SU-DHL-6 (cell line): ENCODE results near the gene CELSR1.

Experiments used
- H2AFZ ChIP-seq: fragments of 200-600 bp; sonication (generic); 2 replicates; pipeline ENCODE4 v1.6.1; 2014; ENCODE audit warnings: low read depth, mild to moderate bottlenecking, moderate library complexity, mixed read lengths, antibody characterized with exemption, low read length; ENCODE audit not compliant: severe bottlenecking
- H3F3A ChIP-seq: fragments of 200-600 bp; shearing (Covaris generic); 2 replicates; pipeline ENCODE4 v1.6.0; 2016; ENCODE audit warnings: antibody characterized with exemption, mild to moderate bottlenecking; ENCODE audit not compliant: insufficient read depth
- H3K27ac ChIP-seq: fragments of 200-600 bp; sonication (generic); 2 replicates; pipeline ENCODE4 v1.5.1; 2016; ENCODE audit warnings: low read depth, mild to moderate bottlenecking, low read length, moderate library complexity, mixed read lengths
- H3K27me3 ChIP-seq: fragments of 200-600 bp; sonication (generic), shearing (Covaris generic); 2 replicates; pipeline ENCODE4 v1.6.0; 2014; ENCODE audit warnings: mild to moderate bottlenecking, low read length
- H3K36me3 ChIP-seq: fragments of 200-600 bp; sonication (generic); 2 replicates; pipeline ENCODE4 v1.6.1; 2014; ENCODE audit warnings: mild to moderate bottlenecking, low read length, mixed read lengths
- H3K4me2 ChIP-seq: fragments of 300-600, 200-600 bp; shearing (Covaris generic), sonication (generic); 2 replicates; pipeline ENCODE4 v1.6.0; 2014; ENCODE audit warnings: low read length, low read depth, mild to moderate bottlenecking; ENCODE audit not compliant: poor library complexity, severe bottlenecking
- H3K4me3 ChIP-seq: fragments of 200-600 bp; sonication (generic); 2 replicates; pipeline ENCODE4 v1.5.1; 2014; ENCODE audit warnings: antibody characterized with exemption, low read length, mild to moderate bottlenecking, mixed read lengths; ENCODE audit not compliant: insufficient read depth, poor library complexity, severe bottlenecking
- H3K79me2 ChIP-seq: fragments of 200-600 bp; sonication (generic); 2 replicates; pipeline ENCODE4 v1.6.1; 2014; ENCODE audit warnings: mild to moderate bottlenecking, low read length, moderate library complexity; ENCODE audit not compliant: insufficient read depth
- H3K9ac ChIP-seq: fragments of 200-600 bp; sonication (generic); 2 replicates; pipeline ENCODE4 v1.7.0; 2014; ENCODE audit warnings: mild to moderate bottlenecking, low read length
- H3K9me2 ChIP-seq: fragments of 200-600 bp; sonication (generic); replicated peaks from 2 replicates; pipeline ENCODE4 v1.6.1; 2014; ENCODE audit warnings: low read length; ENCODE audit not compliant: insufficient read depth
- H3K9me3 ChIP-seq: fragments of 200-600 bp; sonication (generic); 2 replicates; pipeline ENCODE4 v1.6.1; 2014; ENCODE audit warnings: low read length, mixed read lengths; ENCODE audit not compliant: insufficient read depth
- H4K20me1 ChIP-seq: fragments of 200-600 bp; sonication (generic); 2 replicates; pipeline ENCODE4 v1.6.1; 2014; ENCODE audit warnings: low read depth, mild to moderate bottlenecking, antibody characterized with exemption, low read length, moderate library complexity, mixed read lengths
- EZH2phosphoT487 ChIP-seq: fragments of 200-600 bp; sonication (generic), shearing (Covaris generic); conservative IDR thresholded peaks from 2 replicates; pipeline ENCODE4 v1.6.1; 2018; ENCODE audit warnings: mild to moderate bottlenecking, antibody characterized with exemption, low read length, moderate library complexity, mixed read lengths
- TF ChIP-seq, protein P1 (sequence below): fragments of 200-600 bp; sonication (generic); IDR thresholded peaks from one replicate; pipeline ENCODE4 v1.5.1; 2017; ENCODE audit warnings: antibody characterized with exemption, mild to moderate bottlenecking, low read length, moderate library complexity; ENCODE audit not compliant: insufficient read depth, poor library complexity, severe bottlenecking

Gene CELSR1

DNA sequence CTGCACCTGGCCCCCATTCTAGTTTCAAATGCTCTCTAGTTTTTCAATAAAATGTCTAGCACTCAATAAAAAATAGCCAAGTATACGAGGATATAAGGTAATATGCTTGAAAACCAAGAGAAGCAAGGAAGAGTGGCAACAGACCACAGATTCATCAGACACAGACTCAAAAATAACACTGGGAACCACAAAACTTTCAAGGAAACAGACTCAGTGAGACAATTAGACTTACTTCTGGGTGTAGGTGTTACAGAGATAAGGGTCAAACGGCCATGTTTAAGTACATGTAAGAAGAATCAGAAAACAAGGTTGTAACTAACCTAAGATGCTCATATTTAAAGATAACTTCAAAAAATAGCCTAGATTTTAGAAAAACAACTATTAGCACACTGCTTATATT lies 134.9 kb downstream of the CELSR1 start:
- no peaks in the 10 kb centered on the region for H3K79me2 ChIP-seq
- H3K9ac ChIP-seq, result no peak overlapping the region
- no peaks in the 10 kb centered on the region for H3K36me3 ChIP-seq
- no peaks in the 10 kb centered on the region for H3K9me2 ChIP-seq
- TF ChIP-seq, protein P1, sequence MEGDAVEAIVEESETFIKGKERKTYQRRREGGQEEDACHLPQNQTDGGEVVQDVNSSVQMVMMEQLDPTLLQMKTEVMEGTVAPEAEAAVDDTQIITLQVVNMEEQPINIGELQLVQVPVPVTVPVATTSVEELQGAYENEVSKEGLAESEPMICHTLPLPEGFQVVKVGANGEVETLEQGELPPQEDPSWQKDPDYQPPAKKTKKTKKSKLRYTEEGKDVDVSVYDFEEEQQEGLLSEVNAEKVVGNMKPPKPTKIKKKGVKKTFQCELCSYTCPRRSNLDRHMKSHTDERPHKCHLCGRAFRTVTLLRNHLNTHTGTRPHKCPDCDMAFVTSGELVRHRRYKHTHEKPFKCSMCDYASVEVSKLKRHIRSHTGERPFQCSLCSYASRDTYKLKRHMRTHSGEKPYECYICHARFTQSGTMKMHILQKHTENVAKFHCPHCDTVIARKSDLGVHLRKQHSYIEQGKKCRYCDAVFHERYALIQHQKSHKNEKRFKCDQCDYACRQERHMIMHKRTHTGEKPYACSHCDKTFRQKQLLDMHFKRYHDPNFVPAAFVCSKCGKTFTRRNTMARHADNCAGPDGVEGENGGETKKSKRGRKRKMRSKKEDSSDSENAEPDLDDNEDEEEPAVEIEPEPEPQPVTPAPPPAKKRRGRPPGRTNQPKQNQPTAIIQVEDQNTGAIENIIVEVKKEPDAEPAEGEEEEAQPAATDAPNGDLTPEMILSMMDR, result no peak
- no peak for TF ChIP-seq EZH2phosphoT487
- no peak overlapping the region for H3K27ac ChIP-seq
- no peak overlapping the region for H3K4me3 ChIP-seq
- no peaks in the 10 kb centered on the region for H3F3A ChIP-seq
- no peak overlapping the region for H3K4me2 ChIP-seq
- H3K9me3 ChIP-seq, result no peaks in the 10 kb centered on the region
- H2AFZ ChIP-seq, result no peak overlapping the region
- H4K20me1 ChIP-seq, result no peaks in the 10 kb centered on the region
- no peaks in the 10 kb centered on the region for H3K27me3 ChIP-seq

DNA sequence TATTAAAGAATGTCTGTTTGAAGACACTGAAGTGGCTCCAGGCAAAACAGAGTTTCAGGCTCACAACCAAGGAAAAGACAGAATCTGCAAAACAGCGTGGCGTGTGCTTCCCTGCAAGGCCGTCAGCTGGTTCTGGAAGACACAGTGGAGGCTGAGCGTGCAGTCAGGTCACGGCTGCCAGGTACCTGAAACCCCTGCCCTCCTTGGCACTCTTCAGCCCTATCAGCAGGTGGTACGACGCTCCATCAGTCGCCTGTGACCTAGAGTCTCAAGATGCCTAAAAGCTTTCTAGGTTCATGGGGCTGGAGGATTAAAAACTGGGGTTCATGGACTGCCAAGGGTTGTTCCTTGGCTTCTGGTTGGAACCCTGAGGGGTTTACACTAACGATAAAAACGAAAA lies 136.1 kb downstream of the CELSR1 start:
- H3K79me2 ChIP-seq, result no peaks in the 10 kb centered on the region
- TF ChIP-seq, protein P1, result no peak
- TF ChIP-seq EZH2phosphoT487, result no peak
- H3K9me2 ChIP-seq, result no peaks in the 10 kb centered on the region
- H3K27me3 ChIP-seq, result no peaks in the 10 kb centered on the region
- H3K9me3 ChIP-seq, result no peaks in the 10 kb centered on the region
- no peaks in the 10 kb centered on the region for H4K20me1 ChIP-seq
- H3K27ac ChIP-seq, result no peak overlapping the region
- no peak overlapping the region for H2AFZ ChIP-seq
- H3F3A ChIP-seq, result no peaks in the 10 kb centered on the region
- no peak overlapping the region for H3K4me3 ChIP-seq
- no peak overlapping the region for H3K9ac ChIP-seq
- no peaks in the 10 kb centered on the region for H3K36me3 ChIP-seq
- H3K4me2 ChIP-seq, result no peak overlapping the region

DNA sequence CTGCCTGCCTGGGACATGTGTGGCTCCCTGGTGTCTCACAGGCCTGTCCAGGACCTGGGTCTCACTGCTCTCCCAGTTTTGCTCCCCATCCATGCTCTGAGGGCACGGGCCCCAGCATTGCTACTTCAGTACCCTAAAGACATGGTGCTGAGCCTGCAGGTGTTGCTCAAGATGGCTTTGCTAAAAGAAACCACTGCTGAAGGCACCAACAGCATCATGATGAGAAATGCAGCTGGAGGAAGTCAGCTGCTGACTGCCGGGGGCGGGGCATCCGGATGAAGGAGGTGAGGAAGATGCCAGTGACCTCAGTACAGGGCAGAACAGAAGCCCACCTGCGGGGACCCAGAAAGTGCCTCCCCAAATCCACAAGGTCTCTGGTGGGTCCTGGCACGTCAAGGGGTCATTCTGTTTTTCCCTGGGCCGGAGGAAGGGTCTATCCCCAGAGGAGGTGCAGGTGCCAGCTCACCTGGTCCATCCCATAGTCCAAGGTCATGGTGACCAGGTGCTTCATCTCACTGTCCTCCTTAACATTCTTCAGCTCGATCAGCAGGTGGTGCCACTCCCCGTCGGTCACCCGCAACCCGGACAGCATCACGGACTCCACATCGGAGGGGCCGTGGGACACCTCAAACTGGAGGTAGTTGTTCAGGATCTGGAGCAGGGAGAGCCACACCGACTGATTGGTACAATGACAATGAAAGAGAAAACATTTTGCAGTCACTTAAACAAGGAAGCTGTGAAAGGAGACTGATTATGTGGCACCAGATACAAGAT lies 138.0 kb downstream of the CELSR1 start:
- no peak overlapping the region for H3K4me2 ChIP-seq
- TF ChIP-seq, protein P1, result no peak
- no peaks in the 10 kb centered on the region for H4K20me1 ChIP-seq
- H3K27me3 ChIP-seq, result no peaks in the 10 kb centered on the region
- no peak overlapping the region for H3K4me3 ChIP-seq
- H2AFZ ChIP-seq, result no peak overlapping the region
- H3K9ac ChIP-seq, result no peak overlapping the region
- H3F3A ChIP-seq, result no peaks in the 10 kb centered on the region
- H3K27ac ChIP-seq, result no peak overlapping the region
- H3K36me3 ChIP-seq, result no peaks in the 10 kb centered on the region
- H3K9me2 ChIP-seq, result no peaks in the 10 kb centered on the region
- no peaks in the 10 kb centered on the region for H3K79me2 ChIP-seq
- H3K9me3 ChIP-seq, result no peaks in the 10 kb centered on the region
